GM21381 (cell line): Measurements from ENCODE around the gene ATP2B3.
A peak's percentile ranks its signal among the peaks of the same experiment; 100 is the strongest.

ENCODE experiments used
- ATAC-seq: cut with Tn5 transposase; IDR thresholded peaks from one replicate; pipeline ENCODE4 v1.9.1; 2021; ENCODE audit warnings: mild to moderate bottlenecking, moderate library complexity; ENCODE audit not compliant: unreplicated experiment

The ATP2B3 gene

GRCh38 chrX:153507484-153508178, 9.8 kb upstream of the ATP2B3 start:
- ATAC-seq = peak; percentile 70

- no peak for ATAC-seq
These were observed 7.8 kb upstream of the ATP2B3 start for GRCh38 chrX:153509592-153509991.

- no peak for ATAC-seq
These were observed 7.1 kb upstream of the ATP2B3 start for GRCh38 chrX:153510383-153510782.

- no peak for ATAC-seq
These were observed 5.5 kb upstream of the ATP2B3 start for GRCh38 chrX:153511784-153512500.

GRCh38 chrX:153512501-153512893, 4.9 kb upstream of the ATP2B3 start:
- no peak for ATAC-seq

- ATAC-seq = no peak
These were observed 4.2 kb upstream of the ATP2B3 start for GRCh38 chrX:153513265-153513664.

- ATAC-seq = no peak
These were observed 3.2 kb upstream of the ATP2B3 start for GRCh38 chrX:153514259-153514658.

- ATAC-seq = no peak
These were observed 2.0 kb upstream of the ATP2B3 start for GRCh38 chrX:153515435-153515834.

- ATAC-seq = no peak
These were observed 1.4 kb upstream of the ATP2B3 start for GRCh38 chrX:153516073-153516472.

GRCh38 chrX:153517946-153518834, 748 bp downstream of the ATP2B3 start:
- no peak for ATAC-seq

- no peak for ATAC-seq
These were observed 2.3 kb downstream of the ATP2B3 start for GRCh38 chrX:153519569-153520286.

GRCh38 chrX:153520287-153520917, 3.0 kb downstream of the ATP2B3 start:
- no peak for ATAC-seq

GRCh38 chrX:153521034-153521433, 3.6 kb downstream of the ATP2B3 start:
- no peak for ATAC-seq

GRCh38 chrX:153522259-153522658, 4.8 kb downstream of the ATP2B3 start:
- no peak for ATAC-seq

GRCh38 chrX:153523269-153523668, 5.8 kb downstream of the ATP2B3 start:
- no peak for ATAC-seq

GRCh38 chrX:153524234-153524633, 6.8 kb downstream of the ATP2B3 start:
- ATAC-seq = no peak

- ATAC-seq = no peak
These were observed 8.0 kb downstream of the ATP2B3 start for GRCh38 chrX:153525451-153525850.

GRCh38 chrX:153526042-153526441, 8.6 kb downstream of the ATP2B3 start:
- no peak for ATAC-seq

GRCh38 chrX:153526801-153527200, 9.4 kb downstream of the ATP2B3 start:
- ATAC-seq = no peak

GRCh38 chrX:153527208-153527607, 9.8 kb downstream of the ATP2B3 start:
- ATAC-seq = no peak
